HepG2 (cell line): ENCODE results near the gene MRAP. TPM values are rescaled to one million over a fixed set of nuclear protein-coding genes. Genes with fewer than 3 reads are reported as not detected.

ENCODE experiments used
- ARNT2 ChIP-seq: sonication (generic); formaldehyde crosslinking; IDR thresholded peaks from 2 replicates; pipeline ENCODE4 v1.8.0; 2022; ENCODE audit warnings: mild to moderate bottlenecking, low read depth, missing genetic modification reagents, moderate library complexity
- ELF3 ChIP-seq: IDR thresholded peaks from 2 replicates; pipeline ENCODE4 v1.6.1; 2016; ENCODE audit warnings: missing genetic modification reagents, missing compliant biosample characterization
- FOXP1 ChIP-seq, 2 experiments: fragments of 450-650 bp in 1 of 2; IDR thresholded peaks; 2 replicates each; pipeline ENCODE4 v1.6.1; 2017 to 2018; ENCODE audit warnings: antibody characterized with exemption in 1 of 2
- JUND ChIP-seq: sonication (generic); formaldehyde crosslinking; IDR thresholded peaks from 2 replicates; pipeline ENCODE4 v1.8.0; 2022; ENCODE audit warnings: mild to moderate bottlenecking, missing genetic modification reagents
- KAT8 ChIP-seq: IDR thresholded peaks from 2 replicates; pipeline ENCODE4 v1.6.1; 2016; ENCODE audit warnings: missing genetic modification reagents, missing compliant biosample characterization
- MAFF ChIP-seq: IDR thresholded peaks from 2 replicates; pipeline ENCODE4 v1.6.1; 2011; ENCODE audit warnings: low read depth, low read length, improper control_type of control experiment
- RFX5 ChIP-seq: IDR thresholded peaks from 2 replicates; pipeline ENCODE4 v1.6.1; 2011; ENCODE audit warnings: low read depth, low read length, improper control_type of control experiment
- SMAD1 ChIP-seq: sonication (generic); formaldehyde crosslinking; IDR thresholded peaks from 2 replicates; pipeline ENCODE4 v1.4.0; 2020; ENCODE audit warnings: missing genetic modification reagents, low read depth, mild to moderate bottlenecking, borderline replicate concordance
- SNAPC2 ChIP-seq: sonication (generic); formaldehyde crosslinking; IDR thresholded peaks from 2 replicates; pipeline ENCODE4 v1.8.1; 2022; ENCODE audit warnings: mild to moderate bottlenecking, missing genetic modification reagents
- SOX6 ChIP-seq, 2 experiments: fragments of 450-650 bp in 1 of 2; sonication (generic) in 1 of 2; formaldehyde crosslinking in 1 of 2; IDR thresholded peaks; 2 replicates each; pipeline versions ENCODE4 v1.4.0 to v1.6.1; 2017 to 2020; ENCODE audit warnings: antibody characterized with exemption in 1 of 2, mild to moderate bottlenecking in 1 of 2, missing genetic modification reagents in 1 of 2
- SYNCRIP ChIP-seq: fragments of 200-400 bp; formaldehyde crosslinking; IDR thresholded peaks from 2 replicates; pipeline ENCODE4 v1.6.1; 2018; ENCODE audit warnings: mild to moderate bottlenecking, low read depth, low read length; ENCODE audit not compliant: insufficient read depth
- TCF12 ChIP-seq, 2 experiments: fragments of 450-650 bp in 1 of 2; sonication (generic) in 1 of 2; formaldehyde crosslinking in 1 of 2; IDR thresholded peaks; 2 replicates each; pipeline versions ENCODE4 v1.6.1 to v1.8.0; 2017 to 2022; ENCODE audit warnings: antibody characterized with exemption in 1 of 2, mild to moderate bottlenecking in 1 of 2, missing genetic modification reagents in 1 of 2, moderate library complexity in 1 of 2
- TGIF2 ChIP-seq: IDR thresholded peaks from 2 replicates; pipeline ENCODE4 v1.6.1; 2016; ENCODE audit warnings: control low read depth, missing compliant biosample characterization
- ZFP62 ChIP-seq: sonication (generic); formaldehyde crosslinking; IDR thresholded peaks from 2 replicates; pipeline ENCODE4 v1.4.0; 2020; ENCODE audit warnings: missing genetic modification reagents
- ZNF138 ChIP-seq: sonication (generic); formaldehyde crosslinking; IDR thresholded peaks from 2 replicates; pipeline ENCODE4 v1.5.0; 2020; ENCODE audit warnings: mild to moderate bottlenecking, low read depth, missing genetic modification reagents
- ZNF264 ChIP-seq: sonication (generic); formaldehyde crosslinking; IDR thresholded peaks from 2 replicates; pipeline ENCODE4 v1.4.0; 2020; ENCODE audit warnings: missing genetic modification reagents
- ZNF598 ChIP-seq: sonication (generic); formaldehyde crosslinking; IDR thresholded peaks from 2 replicates; pipeline ENCODE4 v1.5.1; 2020; ENCODE audit warnings: mild to moderate bottlenecking, missing genetic modification reagents, borderline replicate concordance
- ZNF674 ChIP-seq: sonication (generic); formaldehyde crosslinking; IDR thresholded peaks from 2 replicates; pipeline ENCODE4 v1.5.0; 2020; ENCODE audit warnings: low read depth, mild to moderate bottlenecking, missing genetic modification reagents
- ZNF768 ChIP-seq: sonication (generic); formaldehyde crosslinking; IDR thresholded peaks from 2 replicates; pipeline ENCODE4 v1.4.0; 2020; ENCODE audit warnings: missing genetic modification reagents
- polyA plus RNA-seq, 8 experiments: library from polyadenylated mRNA; depleted of rRNA in 3 of 8; stranded (reverse) in 7 of 8; unstranded in 1 of 8; fragments of >200 nt; fragmentation: Illumina TruSeq in 4 of 8; extraction: Trizol in 4 of 8; gene quantifications; 2 replicates each; pipeline versions ENCODE4 v1.2.1 to v1.2.3, GENCODE V29; 2011 to 2016; ENCODE audit warnings: low read depth in 4 of 8, missing spikeins in 1 of 8, mixed read lengths in 1 of 8; ENCODE audit not compliant: insufficient read depth in 1 of 8
- total RNA-seq, 5 experiments: library from RNA; depleted of rRNA; stranded (reverse); fragments of >200 nt; fragmentation: Illumina TruSeq; extraction: Trizol; gene quantifications; 2 replicates each; pipeline ENCODE4 v1.2.3, GENCODE V29; 2016; ENCODE audit warnings: low read depth in 1 of 5
- TF ChIP-seq, protein P1 (sequence below): sonication (generic); formaldehyde crosslinking; IDR thresholded peaks from 2 replicates; pipeline ENCODE4 v1.8.1; 2022; ENCODE audit warnings: low read depth, mild to moderate bottlenecking, missing genetic modification reagents
- TF ChIP-seq, protein P2 (sequence below): sonication (generic); formaldehyde crosslinking; IDR thresholded peaks from 2 replicates; pipeline ENCODE4 v1.4.0; 2020; ENCODE audit warnings: mild to moderate bottlenecking, missing genetic modification reagents
- TF ChIP-seq, protein P3 (sequence below): fragments of 450-650 bp; IDR thresholded peaks from 2 replicates; pipeline ENCODE4 v1.6.1; 2017
- TF ChIP-seq, protein P4 (sequence below): sonication (generic); formaldehyde crosslinking; IDR thresholded peaks from 2 replicates; pipeline ENCODE4 v1.4.0; 2020; ENCODE audit warnings: mild to moderate bottlenecking, low read depth, missing genetic modification reagents

Gene MRAP
- total and polyA plus RNA-seq, 2 of the 13 experiments (the other 11 are each of a cell fraction or from before 2014, with no cell fraction given) = 0.46 to 1.2 TPM

DNA sequence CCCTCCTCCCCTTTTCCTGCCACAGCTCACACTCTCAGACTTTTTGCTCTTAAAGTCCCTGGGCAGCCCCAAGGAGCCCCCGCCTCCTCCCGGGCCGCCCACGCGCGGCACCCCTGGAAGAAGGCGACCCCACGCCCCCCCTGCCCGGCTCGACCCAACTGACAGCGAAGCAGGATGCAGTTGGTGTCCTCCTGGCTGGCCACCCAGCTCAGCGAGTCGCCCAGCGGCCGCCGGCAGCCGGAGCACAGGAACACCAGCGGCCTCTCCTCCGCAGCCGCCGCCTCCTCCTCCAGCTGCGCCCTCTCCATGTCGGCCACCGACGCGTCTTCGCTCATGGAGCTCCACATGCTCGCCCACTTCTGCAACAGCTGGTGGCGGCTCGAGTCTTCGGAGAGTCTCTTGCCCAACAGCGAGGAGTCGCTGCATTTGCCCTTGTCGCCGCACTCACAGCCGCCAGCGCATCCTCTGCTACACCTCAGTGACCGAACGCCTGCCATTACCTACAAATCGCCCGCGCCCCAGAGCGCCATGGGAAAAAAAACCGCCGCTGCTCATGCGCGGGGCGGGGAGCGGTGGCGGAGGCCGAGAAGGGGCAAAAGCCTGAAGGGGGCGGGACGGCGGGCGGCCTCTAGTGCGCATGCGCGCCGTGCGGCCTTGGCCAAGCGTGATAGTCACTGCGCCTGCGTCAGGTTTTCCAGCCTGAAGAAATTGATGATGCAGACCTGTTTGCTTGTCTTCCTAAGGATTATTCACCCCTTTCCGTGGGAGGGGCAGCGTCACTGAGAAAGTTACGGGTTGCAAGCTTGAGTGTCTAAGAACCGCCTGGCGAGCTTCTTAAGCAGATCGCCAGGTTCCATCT, 19.9 kb upstream of the MRAP start, which contains the start of gene MIS18A (continued):
- TF ChIP-seq, protein P1, sequence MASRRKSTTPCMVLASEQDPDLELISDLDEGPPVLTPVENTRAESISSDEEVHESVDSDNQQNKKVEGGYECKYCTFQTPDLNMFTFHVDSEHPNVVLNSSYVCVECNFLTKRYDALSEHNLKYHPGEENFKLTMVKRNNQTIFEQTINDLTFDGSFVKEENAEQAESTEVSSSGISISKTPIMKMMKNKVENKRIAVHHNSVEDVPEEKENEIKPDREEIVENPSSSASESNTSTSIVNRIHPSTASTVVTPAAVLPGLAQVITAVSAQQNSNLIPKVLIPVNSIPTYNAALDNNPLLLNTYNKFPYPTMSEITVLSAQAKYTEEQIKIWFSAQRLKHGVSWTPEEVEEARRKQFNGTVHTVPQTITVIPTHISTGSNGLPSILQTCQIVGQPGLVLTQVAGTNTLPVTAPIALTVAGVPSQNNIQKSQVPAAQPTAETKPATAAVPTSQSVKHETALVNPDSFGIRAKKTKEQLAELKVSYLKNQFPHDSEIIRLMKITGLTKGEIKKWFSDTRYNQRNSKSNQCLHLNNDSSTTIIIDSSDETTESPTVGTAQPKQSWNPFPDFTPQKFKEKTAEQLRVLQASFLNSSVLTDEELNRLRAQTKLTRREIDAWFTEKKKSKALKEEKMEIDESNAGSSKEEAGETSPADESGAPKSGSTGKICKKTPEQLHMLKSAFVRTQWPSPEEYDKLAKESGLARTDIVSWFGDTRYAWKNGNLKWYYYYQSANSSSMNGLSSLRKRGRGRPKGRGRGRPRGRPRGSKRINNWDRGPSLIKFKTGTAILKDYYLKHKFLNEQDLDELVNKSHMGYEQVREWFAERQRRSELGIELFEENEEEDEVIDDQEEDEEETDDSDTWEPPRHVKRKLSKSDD = no peak
- TF ChIP-seq JUND (no peak), TCF12 (IDR thresholded peaks at IDR 0.05) (no peak), TCF12 (CRISPR knock-in tag; IDR thresholded peaks at IDR 0.05) (peak; percentile 88; the same call in 1 of the 2 replicates), FOXP1 (IDR thresholded peaks at IDR 0.05) (no peak), FOXP1 (CRISPR knock-in tag; IDR thresholded peaks at IDR 0.05) (no peak), RFX5 (no peak), SNAPC2 (CRISPR knock-in tag) (0 out of 2 replicates have a peak, but pooled peaks have one; percentile 34), SMAD1 (no peak), ZNF768 (CRISPR knock-in tag) (peak; percentile 32; the same call in 1 of the 2 replicates), ZNF598 (CRISPR knock-in tag) (no peak), MAFF (peak; percentile 55; the same call in 1 of the 2 replicates), ZNF138 (CRISPR knock-in tag) (no peak), SOX6 (IDR thresholded peaks at IDR 0.05) (no peak), SOX6 (CRISPR knock-in tag; IDR thresholded peaks at IDR 0.05) (peak; percentile 60; the same call in 1 of the 2 replicates), KAT8 (CRISPR knock-in tag) (peak; percentile 92), ELF3 (no peak), SYNCRIP (no peak), ZNF264 (CRISPR knock-in tag) (no peak), ARNT2 (CRISPR knock-in tag) (peak; percentile 60; the same call in 1 of the 2 replicates), ZNF674 (CRISPR knock-in tag) (0 out of 2 replicates have a peak, but pooled peaks have one; percentile 29), TGIF2 (CRISPR knock-in tag) (peak; percentile 97), ZFP62 (CRISPR knock-in tag) (no peak)
- TF ChIP-seq, protein P2, sequence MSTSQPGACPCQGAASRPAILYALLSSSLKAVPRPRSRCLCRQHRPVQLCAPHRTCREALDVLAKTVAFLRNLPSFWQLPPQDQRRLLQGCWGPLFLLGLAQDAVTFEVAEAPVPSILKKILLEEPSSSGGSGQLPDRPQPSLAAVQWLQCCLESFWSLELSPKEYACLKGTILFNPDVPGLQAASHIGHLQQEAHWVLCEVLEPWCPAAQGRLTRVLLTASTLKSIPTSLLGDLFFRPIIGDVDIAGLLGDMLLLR (CRISPR knock-in tag) = peak; percentile 88
- TF ChIP-seq, protein P3, sequence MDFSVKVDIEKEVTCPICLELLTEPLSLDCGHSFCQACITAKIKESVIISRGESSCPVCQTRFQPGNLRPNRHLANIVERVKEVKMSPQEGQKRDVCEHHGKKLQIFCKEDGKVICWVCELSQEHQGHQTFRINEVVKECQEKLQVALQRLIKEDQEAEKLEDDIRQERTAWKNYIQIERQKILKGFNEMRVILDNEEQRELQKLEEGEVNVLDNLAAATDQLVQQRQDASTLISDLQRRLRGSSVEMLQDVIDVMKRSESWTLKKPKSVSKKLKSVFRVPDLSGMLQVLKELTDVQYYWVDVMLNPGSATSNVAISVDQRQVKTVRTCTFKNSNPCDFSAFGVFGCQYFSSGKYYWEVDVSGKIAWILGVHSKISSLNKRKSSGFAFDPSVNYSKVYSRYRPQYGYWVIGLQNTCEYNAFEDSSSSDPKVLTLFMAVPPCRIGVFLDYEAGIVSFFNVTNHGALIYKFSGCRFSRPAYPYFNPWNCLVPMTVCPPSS = no peak
- TF ChIP-seq, protein P4, sequence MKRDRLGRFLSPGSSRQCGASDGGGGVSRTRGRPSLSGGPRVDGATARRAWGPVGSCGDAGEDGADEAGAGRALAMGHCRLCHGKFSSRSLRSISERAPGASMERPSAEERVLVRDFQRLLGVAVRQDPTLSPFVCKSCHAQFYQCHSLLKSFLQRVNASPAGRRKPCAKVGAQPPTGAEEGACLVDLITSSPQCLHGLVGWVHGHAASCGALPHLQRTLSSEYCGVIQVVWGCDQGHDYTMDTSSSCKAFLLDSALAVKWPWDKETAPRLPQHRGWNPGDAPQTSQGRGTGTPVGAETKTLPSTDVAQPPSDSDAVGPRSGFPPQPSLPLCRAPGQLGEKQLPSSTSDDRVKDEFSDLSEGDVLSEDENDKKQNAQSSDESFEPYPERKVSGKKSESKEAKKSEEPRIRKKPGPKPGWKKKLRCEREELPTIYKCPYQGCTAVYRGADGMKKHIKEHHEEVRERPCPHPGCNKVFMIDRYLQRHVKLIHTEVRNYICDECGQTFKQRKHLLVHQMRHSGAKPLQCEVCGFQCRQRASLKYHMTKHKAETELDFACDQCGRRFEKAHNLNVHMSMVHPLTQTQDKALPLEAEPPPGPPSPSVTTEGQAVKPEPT (CRISPR knock-in tag) = 0 out of 2 replicates have a peak, but pooled peaks have one; percentile 15
